SK-N-SH treated with all-trans-retinoic acid at 6 μM for 48 hours (cell line): ENCODE results near the gene LYRM1.

Experiments
- ATAC-seq: fragments of 200-7000 bp; cut with Tn5 transposase; 3 replicates; pipeline ENCODE4 v1.9.1; 2020; ENCODE audit warnings: mild to moderate bottlenecking, moderate library complexity
- ARNTL ChIP-seq: fragments of 450-650 bp; formaldehyde crosslinking; IDR thresholded peaks from 2 replicates; pipeline ENCODE4 v1.5.0; 2020; ENCODE audit warnings: low read depth, mild to moderate bottlenecking, moderate library complexity, borderline replicate concordance
- BACH2 ChIP-seq: fragments of 250-450 bp; sonication (Bioruptor Pico); IDR thresholded peaks from 2 replicates; pipeline ENCODE4 v1.9.0; 2021; ENCODE audit warnings: mild to moderate bottlenecking, borderline replicate concordance
- CREB5 ChIP-seq: fragments of 250-450 bp; sonication (Bioruptor Pico); IDR thresholded peaks from 2 replicates; pipeline ENCODE4 v1.5.1; 2020; ENCODE audit warnings: low read depth, mild to moderate bottlenecking, moderate library complexity
- CSDC2 ChIP-seq: fragments of 250-450 bp; sonication (Bioruptor Pico); IDR thresholded peaks from 2 replicates; pipeline ENCODE4 v1.5.0; 2020; ENCODE audit warnings: mild to moderate bottlenecking, moderate library complexity
- GLIS3 ChIP-seq: fragments of 250-450 bp; sonication (Bioruptor Pico); IDR thresholded peaks from 2 replicates; pipeline ENCODE4 v1.5.0; 2020; ENCODE audit warnings: mild to moderate bottlenecking, moderate library complexity
- ISL1 ChIP-seq: fragments of 250-450 bp; sonication (Bioruptor Pico); IDR thresholded peaks from 2 replicates; pipeline ENCODE4 v2.1.2; 2022; ENCODE audit warnings: mild to moderate bottlenecking, moderate library complexity
- PATZ1 ChIP-seq: fragments of 250-450 bp; sonication (Bioruptor Pico); IDR thresholded peaks from 2 replicates; pipeline ENCODE4 v1.8.0; 2020; ENCODE audit warnings: mild to moderate bottlenecking, moderate library complexity, borderline replicate concordance
- PPARA ChIP-seq: fragments of 250-450 bp; sonication (Bioruptor Pico); IDR thresholded peaks from 2 replicates; pipeline ENCODE4 v1.5.0; 2020; ENCODE audit warnings: mild to moderate bottlenecking, borderline replicate concordance
- RARB ChIP-seq: fragments of 250-450 bp; sonication (Bioruptor Pico); IDR thresholded peaks from 2 replicates; pipeline ENCODE4 v1.8.0; 2021; ENCODE audit warnings: mild to moderate bottlenecking, moderate library complexity
- SNAI2 ChIP-seq: fragments of 250-450 bp; sonication (Bioruptor Pico); IDR thresholded peaks from 2 replicates; pipeline ENCODE4 v1.5.0; 2020; ENCODE audit warnings: mild to moderate bottlenecking, moderate library complexity
- TOX ChIP-seq: fragments of 250-450 bp; sonication (Bioruptor Pico); IDR thresholded peaks from 2 replicates; pipeline ENCODE4 v1.8.0; 2021; ENCODE audit warnings: mild to moderate bottlenecking, moderate library complexity, borderline replicate concordance
- TSHZ2 ChIP-seq: fragments of 250-450 bp; sonication (Bioruptor Pico); IDR thresholded peaks from 2 replicates; pipeline ENCODE4 v1.5.0; 2020; ENCODE audit warnings: mild to moderate bottlenecking, moderate library complexity
- ZC3H10 ChIP-seq: fragments of 250-450 bp; sonication (Bioruptor Pico); IDR thresholded peaks from 2 replicates; pipeline ENCODE4 v1.5.1; 2021; ENCODE audit warnings: mild to moderate bottlenecking, moderate library complexity
- ZFP3 ChIP-seq: fragments of 250-450 bp; sonication (Bioruptor Pico); IDR thresholded peaks from 2 replicates; pipeline ENCODE4 v1.5.0; 2020; ENCODE audit warnings: mild to moderate bottlenecking, moderate library complexity
- ZFP30 ChIP-seq: fragments of 450-650 bp; formaldehyde crosslinking; IDR thresholded peaks from 2 replicates; pipeline ENCODE4 v1.5.0; 2022; ENCODE audit warnings: mild to moderate bottlenecking, moderate library complexity
- ZNF70 ChIP-seq: fragments of 450-650 bp; formaldehyde crosslinking; IDR thresholded peaks from 2 replicates; pipeline ENCODE4 v1.5.0; 2020; ENCODE audit warnings: mild to moderate bottlenecking, moderate library complexity
- ZNF8 ChIP-seq: fragments of 450-650 bp; formaldehyde crosslinking; IDR thresholded peaks from 2 replicates; pipeline ENCODE4 v1.5.0; 2020; ENCODE audit warnings: mild to moderate bottlenecking, moderate library complexity

LYRM1 gene

GRCh38 chr16:20889625-20890275 lies 10.8 kb upstream of the LYRM1 start:
- ATAC-seq: no peak
- TF ChIP-seq RARB (CRISPR knock-in tag) (no peak), TSHZ2 (no peak), ISL1 (CRISPR knock-in tag) (no peak), SNAI2 (CRISPR knock-in tag) (no peak), ZFP30 (CRISPR knock-in tag) (no peak), GLIS3 (CRISPR knock-in tag) (no peak), CSDC2 (no peak), BACH2 (CRISPR knock-in tag) (no peak)

- TF ChIP-seq TOX (CRISPR knock-in tag): no peak
- TF ChIP-seq ZNF8 (CRISPR knock-in tag): no peak
- no peak for TF ChIP-seq ARNTL (CRISPR knock-in tag)
- TF ChIP-seq CREB5 (CRISPR knock-in tag): no peak
- no peak for TF ChIP-seq ZC3H10 (CRISPR knock-in tag)
- TF ChIP-seq GLIS3 (CRISPR knock-in tag): no peak
- no peak for TF ChIP-seq PPARA (CRISPR knock-in tag)
- TF ChIP-seq TSHZ2: no peak
- TF ChIP-seq ZFP3 (CRISPR knock-in tag): no peak
- no peak for TF ChIP-seq ZNF70 (CRISPR knock-in tag)
- TF ChIP-seq PATZ1 (CRISPR knock-in tag): no peak
- no peak for TF ChIP-seq CSDC2
- TF ChIP-seq BACH2 (CRISPR knock-in tag): no peak
- no peak for ATAC-seq
These were observed 6.2 kb upstream of the LYRM1 start for GRCh38 chr16:20894388-20894787.

GRCh38 chr16:20897253-20897897 lies 3.2 kb upstream of the LYRM1 start:
- no peak for TF ChIP-seq GLIS3 (CRISPR knock-in tag)
- TF ChIP-seq ZFP30 (CRISPR knock-in tag): no peak
- no peak for TF ChIP-seq BACH2 (CRISPR knock-in tag)
- no peak for TF ChIP-seq PATZ1 (CRISPR knock-in tag)
- no peak for ATAC-seq
